ENCODE measurements around the gene VPS13A.

The VPS13A gene

DNA sequence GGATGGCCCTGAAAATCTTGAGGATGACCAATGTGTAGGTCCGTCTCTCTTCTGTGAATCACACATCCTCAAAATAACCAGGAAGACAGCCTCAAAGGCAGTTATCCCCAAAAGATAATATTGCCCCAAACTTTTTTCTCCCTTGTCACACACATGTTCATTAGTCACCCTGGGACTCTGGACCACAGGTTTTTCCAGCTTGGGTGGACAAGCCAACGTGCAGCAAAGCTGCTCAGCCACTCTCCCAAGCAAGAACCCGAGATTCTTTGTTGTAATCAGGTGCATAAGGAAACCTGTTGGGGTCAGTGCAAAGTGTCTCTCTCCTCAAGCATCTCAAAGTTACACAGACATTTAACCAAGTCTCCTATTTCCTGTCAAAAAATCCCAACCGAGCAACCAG, 274.2 kb downstream of the VPS13A start:
- no peak for FAIRE-seq
- no peak for TF ChIP-seq TAF1 (IDR thresholded peaks at IDR 0.05; ENCODE audit: borderline replicate concordance, low read depth, low read length)
- no peak for TF ChIP-seq POLR2A (IDR thresholded peaks at IDR 0.05; ENCODE audit: low read depth, low read length)
- TF ChIP-seq POLR2AphosphoS5 (IDR thresholded peaks at IDR 0.05; ENCODE audit: low read depth, low read length), result no peak
- no peak for DNase-seq (ENCODE audit: insufficient read length)

DNA sequence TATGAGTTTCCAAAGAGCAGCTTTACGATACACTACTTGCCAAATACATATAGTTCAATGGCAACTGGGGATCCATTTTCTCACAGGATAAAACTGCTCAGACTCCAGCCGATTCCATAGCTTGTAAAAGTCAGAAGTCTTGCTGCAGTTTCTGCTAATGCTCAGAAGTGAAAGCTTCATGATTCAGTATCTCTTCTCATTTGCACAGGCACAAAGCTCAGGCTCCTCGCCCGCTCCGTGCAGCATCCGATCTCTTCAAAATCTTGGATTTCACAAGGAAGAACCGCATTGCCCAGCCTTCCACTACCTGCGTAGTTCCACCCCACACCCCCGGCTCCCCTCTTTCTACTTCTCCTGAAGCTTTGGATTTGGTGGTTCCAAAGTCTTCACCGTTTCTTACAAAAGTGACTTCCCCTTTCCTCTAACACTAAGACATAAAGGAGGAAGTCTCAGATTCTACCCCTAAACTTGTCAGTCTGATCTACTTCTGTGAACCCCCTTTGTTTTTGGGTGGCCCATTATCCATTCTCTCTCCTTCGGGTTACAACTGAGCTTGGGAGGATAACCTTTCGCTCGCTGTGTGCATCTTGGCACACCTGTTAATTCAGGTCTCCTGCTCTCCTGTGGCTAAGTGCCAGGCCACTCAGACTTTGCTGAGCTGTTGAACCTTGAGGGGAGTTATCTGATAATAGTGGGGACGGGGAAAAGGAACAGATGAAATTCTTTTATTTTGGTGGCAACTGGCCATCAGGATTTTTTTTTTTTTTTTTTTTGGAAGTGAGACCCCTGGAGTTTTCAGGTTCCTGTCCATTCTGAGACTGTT, 276.7 kb downstream of the VPS13A start:
- no peak for TF ChIP-seq POLR2A (IDR thresholded peaks at IDR 0.05; ENCODE audit: low read depth, low read length)
- TF ChIP-seq POLR2AphosphoS5 (IDR thresholded peaks at IDR 0.05; ENCODE audit: low read depth, low read length), result no peak
- TF ChIP-seq TAF1 (IDR thresholded peaks at IDR 0.05; ENCODE audit: borderline replicate concordance, low read depth, low read length), result no peak
- DNase-seq (ENCODE audit: insufficient read length) (no peak), FAIRE-seq (no peak)

- TF ChIP-seq POLR2AphosphoS5 (IDR thresholded peaks at IDR 0.05; ENCODE audit: low read depth, low read length) (no peak), POLR2A (IDR thresholded peaks at IDR 0.05; ENCODE audit: low read depth, low read length) (no peak), TAF1 (IDR thresholded peaks at IDR 0.05; ENCODE audit: borderline replicate concordance, low read depth, low read length) (no peak)
- no peak for DNase-seq (ENCODE audit: insufficient read length)
Observed at GRCh38 chr9:77454663-77455062, 277.3 kb downstream of the VPS13A start.

DNA sequence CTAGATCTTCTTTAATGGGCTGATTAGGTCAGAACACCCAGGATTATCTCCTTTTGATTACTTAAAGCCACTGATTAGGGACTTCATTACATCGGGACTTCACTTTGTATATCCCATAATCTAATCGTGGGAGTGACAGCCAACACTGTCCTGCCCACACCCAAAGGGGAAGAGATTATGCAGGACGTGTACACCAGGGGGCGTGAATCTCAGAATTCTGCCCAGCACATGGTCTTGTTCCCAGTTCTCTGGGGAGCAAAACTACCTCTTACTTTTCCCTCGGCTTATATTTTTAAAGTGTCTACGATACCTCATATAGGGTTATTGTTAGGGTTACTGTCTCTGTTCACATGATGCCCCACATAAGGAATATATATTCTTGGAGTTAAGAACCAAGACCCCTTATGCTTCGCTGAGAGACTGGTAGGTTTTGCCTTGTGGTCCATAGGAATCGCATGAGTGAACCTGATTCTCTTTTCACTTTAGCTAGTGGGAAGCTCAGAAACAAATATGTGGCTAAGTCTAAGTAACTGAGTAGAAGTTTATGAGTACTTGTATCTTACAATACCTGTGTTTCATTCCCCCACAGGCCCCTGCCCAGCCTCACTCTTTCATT, 278.1 kb downstream of the VPS13A start:
- FAIRE-seq, result peak; percentile 24
- no peak for TF ChIP-seq POLR2A (IDR thresholded peaks at IDR 0.05; ENCODE audit: low read depth, low read length)
- no peak for TF ChIP-seq TAF1 (IDR thresholded peaks at IDR 0.05; ENCODE audit: borderline replicate concordance, low read depth, low read length)
- no peak for TF ChIP-seq POLR2AphosphoS5 (IDR thresholded peaks at IDR 0.05; ENCODE audit: low read depth, low read length)

More at GRCh38 chr9:77454663-77455062, 277.3 kb downstream of the VPS13A start:
- no peak for FAIRE-seq

GRCh38 chr9:77456829-77457437, 279.6 kb downstream of the VPS13A start:
- peak; percentile 78 for FAIRE-seq
- DNase-seq (ENCODE audit: insufficient read length), result peak; percentile 39
- TF ChIP-seq POLR2A (IDR thresholded peaks at IDR 0.05; ENCODE audit: low read depth, low read length), result no peak
- TF ChIP-seq TAF1 (IDR thresholded peaks at IDR 0.05; ENCODE audit: borderline replicate concordance, low read depth, low read length), result no peak
- no peak for TF ChIP-seq POLR2AphosphoS5 (IDR thresholded peaks at IDR 0.05; ENCODE audit: low read depth, low read length)

More for the DNA sequence above, 278.1 kb downstream of the VPS13A start:
- DNase-seq (ENCODE audit: insufficient read length), result no peak

- FAIRE-seq (peak; percentile 88), DNase-seq (ENCODE audit: insufficient read length) (peak; percentile 36)
- TF ChIP-seq TAF1 (IDR thresholded peaks at IDR 0.05; ENCODE audit: borderline replicate concordance, low read depth, low read length), result no peak
- no peak for TF ChIP-seq POLR2A (IDR thresholded peaks at IDR 0.05; ENCODE audit: low read depth, low read length)
- TF ChIP-seq POLR2AphosphoS5 (IDR thresholded peaks at IDR 0.05; ENCODE audit: low read depth, low read length), result no peak
Observed at GRCh38 chr9:77457916-77458592, 280.7 kb downstream of the VPS13A start.

GRCh38 chr9:77460938-77461337, 283.6 kb downstream of the VPS13A start:
- no peak for TF ChIP-seq POLR2AphosphoS5 (IDR thresholded peaks at IDR 0.05; ENCODE audit: low read depth, low read length)
- no peak for TF ChIP-seq TAF1 (IDR thresholded peaks at IDR 0.05; ENCODE audit: borderline replicate concordance, low read depth, low read length)
- TF ChIP-seq POLR2A (IDR thresholded peaks at IDR 0.05; ENCODE audit: low read depth, low read length), result no peak
- FAIRE-seq (no peak), DNase-seq (ENCODE audit: insufficient read length) (no peak)

- FAIRE-seq, result no peak
- DNase-seq (ENCODE audit: insufficient read length), result no peak
Observed at GRCh38 chr9:77462066-77462465, 284.7 kb downstream of the VPS13A start.

DNA sequence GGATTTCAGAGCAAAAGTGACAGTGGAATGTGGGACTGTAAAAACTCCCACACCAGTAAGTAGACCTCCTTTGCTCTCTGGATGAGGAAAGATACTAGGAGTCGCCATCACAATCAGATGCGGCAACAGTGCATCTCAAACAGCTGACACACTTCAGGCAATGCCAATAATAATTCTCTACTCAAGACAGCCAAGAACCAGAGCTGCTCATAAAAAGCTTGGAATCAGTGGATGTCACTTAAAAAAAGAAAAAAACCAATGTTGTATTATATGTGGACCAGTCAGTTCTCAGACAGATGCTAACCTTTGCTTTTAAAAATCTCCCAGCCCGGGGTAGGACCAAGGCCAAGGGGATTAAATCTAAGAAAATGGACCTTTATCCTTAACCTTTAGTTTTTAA, 285.8 kb downstream of the VPS13A start:
- FAIRE-seq (no peak), DNase-seq (ENCODE audit: insufficient read length) (no peak)
- TF ChIP-seq POLR2A (IDR thresholded peaks at IDR 0.05; ENCODE audit: low read depth, low read length) (no peak), TAF1 (IDR thresholded peaks at IDR 0.05; ENCODE audit: borderline replicate concordance, low read depth, low read length) (no peak), POLR2AphosphoS5 (IDR thresholded peaks at IDR 0.05; ENCODE audit: low read depth, low read length) (no peak)

More at GRCh38 chr9:77462066-77462465, 284.7 kb downstream of the VPS13A start:
- no peak for TF ChIP-seq POLR2A (IDR thresholded peaks at IDR 0.05; ENCODE audit: low read depth, low read length)
- no peak for TF ChIP-seq TAF1 (IDR thresholded peaks at IDR 0.05; ENCODE audit: borderline replicate concordance, low read depth, low read length)
- no peak for TF ChIP-seq POLR2AphosphoS5 (IDR thresholded peaks at IDR 0.05; ENCODE audit: low read depth, low read length)

DNA sequence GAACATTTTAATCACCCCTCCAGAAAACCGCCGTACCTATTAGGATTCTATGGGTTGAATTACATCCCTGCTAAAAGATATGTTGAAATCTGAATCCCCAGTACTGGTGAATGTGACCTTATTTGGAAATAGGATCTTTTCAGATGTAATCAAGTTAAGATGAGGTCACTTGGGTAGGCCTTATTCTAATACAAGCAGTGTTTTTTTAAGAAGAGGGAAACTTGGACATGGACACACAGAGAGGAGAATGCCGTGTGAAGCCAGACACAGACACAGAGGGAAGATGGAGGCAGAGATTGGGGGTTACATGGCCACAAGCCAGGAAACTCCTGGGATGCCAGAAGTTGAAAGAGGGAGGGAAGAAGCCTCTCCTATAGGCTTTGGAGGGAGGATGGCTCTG, 287.3 kb downstream of the VPS13A start:
- FAIRE-seq (no peak), DNase-seq (ENCODE audit: insufficient read length) (no peak)

More for the DNA sequence above, 287.3 kb downstream of the VPS13A start:
- TF ChIP-seq POLR2AphosphoS5 (IDR thresholded peaks at IDR 0.05; ENCODE audit: low read depth, low read length) (no peak), TAF1 (IDR thresholded peaks at IDR 0.05; ENCODE audit: borderline replicate concordance, low read depth, low read length) (no peak), POLR2A (IDR thresholded peaks at IDR 0.05; ENCODE audit: low read depth, low read length) (no peak)
